GM21723 (cell line): ENCODE results near the gene USP27X.

Source experiments
- ATAC-seq: cut with Tn5 transposase; IDR thresholded peaks from one replicate; pipeline ENCODE4 v1.9.1; 2021; ENCODE audit warnings: mild to moderate bottlenecking, moderate library complexity; ENCODE audit not compliant: unreplicated experiment

The USP27X gene

DNA sequence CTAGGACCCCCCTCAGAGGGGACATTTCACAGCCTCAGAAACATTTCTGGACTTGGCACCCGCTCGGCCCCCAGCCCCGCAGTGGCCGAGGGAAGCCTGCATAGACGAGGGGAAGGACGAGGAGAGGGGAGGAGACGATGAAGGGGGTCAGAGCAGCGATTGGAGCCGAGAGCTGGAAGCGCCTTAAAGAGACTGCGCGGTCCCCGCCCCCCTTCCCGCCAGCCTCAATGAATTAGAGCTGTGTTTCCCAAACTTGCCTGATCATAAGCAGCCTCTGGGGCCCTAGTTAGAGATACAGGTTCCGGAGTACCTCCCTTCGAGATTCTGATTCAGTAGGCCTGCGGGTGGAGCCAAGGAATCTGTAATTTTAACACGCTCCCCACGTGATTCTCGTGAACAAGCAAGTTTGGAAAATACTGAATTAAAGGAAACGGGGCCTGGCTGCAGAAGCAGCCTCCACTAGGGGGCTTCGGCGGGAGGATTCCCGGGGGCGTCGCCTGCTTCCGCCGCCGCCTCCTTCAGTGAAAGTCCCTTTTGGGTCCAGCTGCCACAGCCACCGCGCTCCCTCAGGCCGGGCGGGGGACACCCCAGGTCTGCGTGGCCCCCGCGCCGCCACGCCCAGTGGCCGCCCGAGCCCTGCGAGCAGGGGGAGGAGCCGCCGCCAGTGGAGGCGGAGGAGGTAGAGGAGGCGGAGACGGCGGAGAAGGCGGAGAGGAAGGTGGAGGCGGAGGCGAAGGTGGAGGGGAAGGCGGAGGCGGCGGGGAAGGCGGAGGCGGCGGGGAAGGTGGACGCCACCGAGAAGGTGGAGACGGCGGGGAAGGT, at the start of gene USP27X:
Gene USP27X, plus strand, starts transcription at position 651 of the 822 bp plus-strand sequence. CDS start 824 bp downstream, outside the sequence.
- ATAC-seq: peak; percentile 81

DNA sequence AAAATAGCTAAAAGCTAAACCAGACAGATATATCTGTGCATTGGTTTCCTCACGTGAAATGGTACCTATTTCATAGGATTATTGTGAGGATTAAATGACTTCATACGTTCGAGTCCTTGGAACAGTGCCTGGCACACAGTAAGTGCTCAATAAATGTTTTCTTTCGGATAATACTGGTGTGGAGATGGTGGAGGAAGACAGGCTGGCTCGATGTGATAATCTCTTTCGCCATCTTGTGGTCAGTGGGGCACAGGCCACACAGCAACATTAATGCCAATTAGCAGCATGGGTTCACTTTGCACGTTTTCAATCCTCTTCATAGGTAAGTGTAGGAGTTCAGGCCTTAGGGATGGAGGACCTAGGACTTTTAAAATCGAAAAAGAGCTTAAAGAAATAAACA, 40.9 kb upstream of the USP27X start:
- no peak for ATAC-seq

DNA sequence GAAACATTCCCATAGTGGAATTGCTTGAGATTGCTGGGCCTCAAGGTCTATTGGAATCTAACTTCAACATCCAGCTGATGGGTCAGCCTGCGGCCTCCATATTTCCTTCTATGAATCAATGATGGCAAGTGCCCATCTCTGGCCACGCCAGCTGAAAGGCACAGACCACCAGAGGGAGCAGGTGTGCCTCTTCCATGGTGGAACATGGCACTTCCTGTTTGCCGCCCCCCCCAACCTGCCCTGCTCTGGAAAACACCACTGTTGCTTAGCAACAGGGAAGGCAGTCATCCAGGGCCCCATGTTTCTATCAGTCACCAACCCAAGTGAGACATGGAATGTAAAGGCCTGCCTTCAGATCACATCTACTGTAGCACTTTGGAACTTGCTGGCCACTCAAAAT, 38.6 kb upstream of the USP27X start:
- ATAC-seq: peak; percentile 54

DNA sequence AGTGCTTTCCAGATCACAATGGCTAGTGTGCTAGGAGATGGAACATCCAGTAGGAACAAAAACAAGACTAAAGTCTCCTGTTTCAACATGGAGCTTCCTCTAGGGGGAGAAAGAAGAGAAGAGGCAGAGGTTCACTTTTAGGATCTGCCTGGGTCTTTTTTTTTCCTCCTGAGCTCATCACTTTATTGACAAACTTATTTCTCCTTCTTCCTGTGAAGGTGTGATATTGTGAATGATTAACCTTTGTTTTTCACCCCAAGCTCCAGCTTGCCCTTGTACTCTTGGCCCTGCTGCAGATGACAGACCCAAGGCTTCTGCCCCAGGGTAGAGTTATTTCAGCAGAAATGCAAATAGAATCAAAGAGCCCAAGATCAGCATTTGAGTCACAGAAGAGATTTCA, 36.7 kb upstream of the USP27X start:
- ATAC-seq: no peak

DNA sequence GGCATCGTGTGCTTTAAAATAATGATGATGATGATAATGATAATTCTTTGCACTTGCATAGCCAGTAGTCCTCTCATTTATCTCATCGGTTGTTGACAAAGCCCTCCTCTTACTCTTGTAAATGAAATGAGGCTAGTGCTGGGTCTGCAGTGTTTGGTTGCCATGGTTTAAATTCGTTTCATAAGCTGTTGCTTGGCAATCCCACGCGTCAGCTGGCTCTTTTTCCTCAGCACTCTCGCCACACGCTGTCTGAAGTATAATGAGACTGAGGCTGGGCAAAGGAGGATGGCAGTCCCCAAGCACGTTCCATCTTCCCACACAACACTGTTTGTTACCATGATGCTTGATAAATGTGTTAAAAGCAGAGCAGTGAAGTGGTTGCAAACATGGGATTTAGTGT, 34.7 kb upstream of the USP27X start:
- ATAC-seq: no peak

DNA sequence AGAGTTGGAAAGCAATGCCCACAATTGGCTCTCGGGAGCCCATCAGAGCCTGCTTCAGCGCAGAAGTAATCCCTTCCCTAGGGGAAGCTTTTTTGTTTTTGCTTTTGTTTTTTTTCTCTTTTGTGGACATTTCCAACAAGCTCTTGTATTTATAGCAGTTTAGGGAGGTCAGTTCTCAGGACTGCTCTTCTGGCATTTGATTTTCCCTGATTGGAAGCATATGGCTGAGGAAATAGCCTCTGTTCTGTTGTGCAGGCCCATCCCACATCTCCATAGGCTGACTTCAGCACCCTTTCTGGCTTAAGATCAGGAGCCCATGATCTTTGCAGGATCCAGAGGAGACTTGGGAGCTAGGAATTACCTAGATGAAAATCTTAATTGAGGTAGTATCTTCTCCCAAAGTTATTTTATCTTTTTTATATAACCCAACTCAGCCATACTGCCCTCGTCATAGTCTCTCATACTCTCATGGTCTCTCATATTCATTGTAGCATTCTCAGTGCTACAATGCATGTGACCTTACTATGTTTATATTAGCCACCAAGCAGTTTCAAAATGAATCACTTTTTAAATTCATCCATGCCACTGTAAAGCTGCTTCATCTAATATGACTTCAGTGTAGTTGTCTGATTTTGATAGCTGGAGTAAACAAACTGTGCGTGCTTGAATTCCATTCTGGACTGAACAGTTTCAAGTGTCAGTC, 33.4 kb upstream of the USP27X start:
- peak; percentile 49 for ATAC-seq

DNA sequence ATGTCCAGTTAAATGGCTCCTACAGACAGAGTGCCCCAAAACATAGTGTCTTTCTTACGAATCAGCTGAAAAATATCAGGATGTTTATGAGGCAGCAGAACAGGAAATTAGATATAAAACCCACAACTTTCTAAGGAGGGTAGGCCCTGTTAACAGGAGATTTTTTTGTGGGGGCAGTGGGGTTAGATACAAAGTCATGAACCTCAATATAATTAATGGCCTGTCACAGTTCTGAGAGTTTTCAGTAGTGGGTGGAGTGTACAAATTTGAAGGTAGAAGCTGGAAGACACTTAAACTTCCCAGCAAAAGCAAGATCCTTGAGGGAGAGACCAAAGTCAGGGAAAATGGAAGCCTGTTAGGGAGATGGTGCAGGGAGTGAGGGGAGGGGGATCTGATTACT, 32.8 kb upstream of the USP27X start:
- no peak for ATAC-seq

DNA sequence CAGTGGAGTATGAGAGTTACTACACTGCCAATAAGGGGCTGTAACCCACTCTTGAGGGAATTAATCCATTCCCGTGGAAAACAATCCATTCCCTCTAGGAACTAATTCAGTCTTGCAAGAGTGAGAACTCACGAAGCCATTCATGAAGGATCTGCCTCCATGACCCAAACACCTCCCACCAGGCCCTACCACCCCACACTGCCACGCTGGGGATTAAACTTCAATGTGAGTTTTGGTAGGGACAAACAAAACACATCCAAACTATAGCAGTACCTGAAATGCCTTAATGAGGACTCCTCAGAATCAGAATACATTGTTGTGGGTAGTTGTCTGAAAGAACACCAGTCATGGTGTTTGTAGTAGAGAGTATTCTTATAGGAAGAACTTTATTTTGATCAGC, 31.0 kb upstream of the USP27X start:
- no peak for ATAC-seq

DNA sequence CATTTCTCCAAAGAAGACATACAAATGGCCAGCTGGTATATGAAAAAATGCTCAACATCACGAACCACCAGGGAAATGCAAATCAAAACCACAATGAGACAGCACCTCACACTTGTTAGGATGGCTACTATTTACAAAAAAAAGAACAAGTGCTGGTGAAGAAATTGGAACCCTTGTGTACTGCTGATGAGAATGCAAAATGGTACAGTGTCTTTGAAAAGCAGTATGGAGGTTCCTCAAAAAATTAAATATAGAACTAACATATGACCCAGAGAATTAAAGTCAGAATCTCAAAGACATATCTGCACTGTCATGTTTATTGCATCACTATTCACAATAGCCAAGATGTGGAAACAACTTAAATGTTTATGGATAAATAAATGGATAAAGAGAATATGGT, 29.3 kb upstream of the USP27X start:
- ATAC-seq: no peak

DNA sequence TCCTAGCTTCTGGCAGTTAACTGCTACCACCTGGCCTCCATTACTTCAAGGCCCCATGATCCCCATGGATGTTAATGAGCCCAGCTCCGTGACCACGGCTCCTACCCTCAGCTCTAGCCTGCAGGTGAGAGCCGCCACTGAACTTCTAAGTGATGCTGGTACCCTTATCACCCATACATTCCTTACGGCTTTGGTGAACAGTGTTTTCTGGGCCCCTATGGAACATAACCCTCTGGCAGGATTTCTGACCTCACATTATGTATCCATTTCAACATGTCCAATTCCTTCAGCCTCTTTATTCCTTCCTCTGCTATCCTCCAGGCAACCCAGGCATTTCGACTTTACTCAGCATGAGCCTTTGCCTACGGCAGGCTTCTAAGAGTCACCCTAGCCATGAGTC, 25.6 kb upstream of the USP27X start:
- ATAC-seq: no peak

DNA sequence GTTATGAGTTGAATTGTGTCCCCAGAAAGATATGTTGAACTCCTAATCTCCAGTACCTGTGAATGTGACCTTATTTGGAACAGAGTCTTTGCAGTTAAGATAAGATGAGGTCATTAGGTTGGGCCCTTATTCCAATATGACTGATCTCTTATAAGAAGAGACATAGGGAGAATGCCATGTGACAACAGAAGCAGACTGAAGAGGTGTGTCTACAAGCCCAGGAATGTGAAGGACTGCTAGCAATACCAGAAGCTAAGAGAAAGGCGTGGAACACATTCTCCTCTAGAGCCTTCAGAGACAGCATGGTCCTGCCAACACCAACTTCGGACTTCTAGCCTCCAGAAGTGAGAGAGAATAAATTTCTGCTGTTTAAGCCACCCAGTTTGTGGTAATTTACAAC, 22.5 kb upstream of the USP27X start:
- no peak for ATAC-seq

DNA sequence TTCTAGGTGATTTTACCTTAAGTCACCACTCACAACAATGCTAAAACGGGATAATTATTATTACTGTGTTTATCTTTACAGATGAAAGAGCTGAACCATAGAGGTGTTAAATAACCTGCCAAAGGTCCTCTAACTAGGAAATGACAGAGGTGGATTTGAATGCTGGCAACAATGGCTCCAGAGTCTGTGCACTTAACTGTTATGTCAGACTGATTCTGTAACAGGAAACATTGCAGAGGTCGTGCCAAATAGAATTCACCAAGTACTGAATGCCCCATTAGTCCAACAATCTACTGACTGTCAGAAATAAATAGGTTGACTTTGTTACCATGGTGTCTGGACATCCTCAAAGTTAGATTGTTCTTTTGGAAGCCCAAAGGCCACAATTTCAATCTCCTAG, 20.9 kb upstream of the USP27X start:
- no peak for ATAC-seq

DNA sequence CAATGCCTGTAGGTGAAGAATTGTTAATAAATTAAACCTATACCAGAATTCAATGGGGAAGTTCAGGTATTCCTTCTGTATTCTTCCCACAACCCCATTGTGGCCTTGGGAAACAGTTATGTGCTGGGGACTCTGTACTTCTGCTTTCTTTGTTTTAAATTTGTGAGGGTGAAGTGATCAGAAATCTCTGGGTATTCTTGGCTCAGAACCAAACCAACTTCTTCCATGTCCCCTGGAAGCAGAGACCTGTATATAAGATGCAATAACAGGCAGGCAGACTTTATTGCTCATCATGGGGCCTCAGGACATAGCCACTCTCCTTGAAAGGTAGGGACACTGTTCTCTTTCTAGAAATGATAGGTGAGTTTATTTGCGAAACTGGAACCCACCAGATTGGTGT, 19.8 kb upstream of the USP27X start:
- no peak for ATAC-seq

DNA sequence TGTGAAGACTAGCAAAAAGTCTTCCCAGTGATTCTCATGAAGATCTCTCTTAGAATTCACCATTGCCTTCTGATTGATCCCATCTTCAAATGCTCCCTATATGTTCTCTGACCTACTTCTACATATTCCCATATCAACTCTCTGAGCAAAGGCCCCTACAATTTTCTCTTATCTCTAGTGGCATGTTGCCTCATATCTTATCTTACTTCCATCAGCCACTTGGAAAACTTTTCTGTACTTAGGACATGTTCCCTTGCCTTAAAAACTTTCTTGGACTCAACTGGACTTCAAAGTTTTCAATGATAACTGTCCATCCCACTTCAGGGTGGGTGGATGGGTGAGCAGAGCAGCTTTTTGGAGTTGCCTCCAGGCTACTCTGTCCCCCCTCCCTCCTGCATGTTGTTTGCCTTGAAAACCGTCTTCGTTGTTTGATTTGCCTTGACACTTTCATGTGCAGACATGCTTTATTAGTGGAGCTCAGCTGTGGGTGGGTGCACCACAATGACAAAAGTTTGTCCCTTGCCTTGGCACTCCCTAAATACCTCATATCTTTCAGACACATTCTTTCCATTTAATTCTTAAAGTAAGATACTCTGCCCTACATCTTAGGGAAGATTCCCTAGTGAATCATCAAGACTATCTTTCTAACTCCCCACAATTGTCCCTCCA, 18.3 kb upstream of the USP27X start:
- no peak for ATAC-seq

DNA sequence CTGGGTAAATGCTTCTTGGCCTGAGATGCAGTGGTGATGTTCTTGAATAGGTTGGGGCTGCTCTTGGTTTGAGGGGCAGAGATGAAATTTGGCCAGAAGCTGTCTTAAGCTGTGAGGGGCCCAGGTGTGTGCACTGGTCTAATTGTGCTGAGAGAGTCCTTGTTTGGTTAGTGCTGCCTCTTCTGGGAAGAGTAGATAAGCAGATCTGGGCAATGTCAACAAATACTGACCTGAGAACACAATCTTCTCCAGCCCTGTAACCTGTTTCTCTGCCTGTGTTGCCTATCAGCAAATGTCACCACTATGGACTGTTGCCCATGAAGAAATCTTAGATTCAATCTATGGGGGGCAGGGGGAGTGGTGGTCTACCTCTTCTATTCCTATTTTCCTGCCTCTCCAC, 17.2 kb upstream of the USP27X start:
- no peak for ATAC-seq

DNA sequence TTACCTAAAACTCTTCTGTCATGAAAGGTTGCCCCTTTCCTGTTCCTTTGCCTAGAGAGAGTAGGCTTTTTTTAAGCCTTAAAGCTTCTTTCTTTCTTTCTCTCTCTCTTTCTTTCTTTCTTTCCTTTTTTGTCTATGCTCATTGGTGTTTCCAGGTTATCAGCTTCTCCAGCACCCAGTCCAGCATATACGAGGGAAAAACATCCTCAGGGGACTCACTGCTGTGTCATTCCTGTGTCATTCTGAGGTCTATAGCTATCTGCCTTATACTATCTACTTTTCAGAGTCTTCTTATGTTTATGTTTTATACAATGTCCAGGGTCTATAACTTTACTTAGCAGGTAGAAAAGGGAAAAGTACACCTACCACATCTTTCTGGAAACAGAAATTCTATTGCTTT, 10.5 kb upstream of the USP27X start:
- ATAC-seq: no peak

DNA sequence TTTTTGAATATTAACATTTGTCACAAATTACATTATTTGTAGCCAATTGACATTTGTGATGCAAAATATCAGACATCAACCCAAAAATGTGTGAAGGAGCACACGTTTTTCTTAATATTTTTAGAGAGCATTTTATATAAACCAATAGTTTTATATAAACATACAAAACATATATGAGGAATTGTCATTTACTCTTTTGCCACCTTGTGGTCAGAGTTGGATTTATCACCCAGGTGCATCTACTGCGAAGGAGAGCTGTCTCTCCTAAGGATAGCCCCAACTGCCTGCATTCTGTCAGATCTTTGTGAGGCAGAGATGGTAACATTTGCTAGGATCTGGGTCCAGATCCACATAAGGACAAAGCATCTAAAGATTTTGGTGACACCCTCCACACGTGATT, 2.5 kb upstream of the USP27X start:
- ATAC-seq: no peak

DNA sequence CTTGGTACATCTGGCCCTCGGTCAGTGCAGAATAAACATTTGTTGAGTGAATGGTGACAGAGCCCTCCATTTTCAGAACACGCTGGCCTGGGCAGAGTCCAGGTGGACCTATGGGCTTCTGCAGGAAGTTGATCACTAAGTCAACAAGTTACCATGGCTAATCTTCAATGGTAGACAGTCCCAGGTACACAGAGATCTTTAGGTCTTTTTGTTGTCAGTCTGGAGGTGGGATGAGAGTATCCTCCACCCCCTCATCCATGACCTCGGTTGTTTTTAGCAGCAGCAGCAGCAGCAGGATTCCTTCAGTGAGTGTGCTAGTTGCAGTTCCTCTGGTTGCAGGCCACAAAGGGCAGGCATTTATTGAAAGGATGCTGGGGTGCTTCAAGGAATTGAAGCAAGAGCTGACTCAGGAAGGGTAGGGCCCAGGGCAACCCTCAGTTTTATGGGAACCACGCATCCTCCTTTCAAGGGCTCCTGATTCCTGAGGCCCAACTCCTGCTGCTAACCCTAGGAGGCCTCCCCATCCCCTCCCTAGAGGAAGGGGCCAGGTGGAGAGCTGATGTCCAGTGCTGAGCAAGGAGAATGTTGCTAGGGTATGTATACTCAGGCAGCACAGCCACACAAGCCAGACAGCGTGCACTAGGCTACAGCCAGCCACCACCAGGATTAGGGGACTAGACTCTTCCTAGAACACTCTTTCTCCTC, 1.7 kb upstream of the USP27X start:
- ATAC-seq: no peak

DNA sequence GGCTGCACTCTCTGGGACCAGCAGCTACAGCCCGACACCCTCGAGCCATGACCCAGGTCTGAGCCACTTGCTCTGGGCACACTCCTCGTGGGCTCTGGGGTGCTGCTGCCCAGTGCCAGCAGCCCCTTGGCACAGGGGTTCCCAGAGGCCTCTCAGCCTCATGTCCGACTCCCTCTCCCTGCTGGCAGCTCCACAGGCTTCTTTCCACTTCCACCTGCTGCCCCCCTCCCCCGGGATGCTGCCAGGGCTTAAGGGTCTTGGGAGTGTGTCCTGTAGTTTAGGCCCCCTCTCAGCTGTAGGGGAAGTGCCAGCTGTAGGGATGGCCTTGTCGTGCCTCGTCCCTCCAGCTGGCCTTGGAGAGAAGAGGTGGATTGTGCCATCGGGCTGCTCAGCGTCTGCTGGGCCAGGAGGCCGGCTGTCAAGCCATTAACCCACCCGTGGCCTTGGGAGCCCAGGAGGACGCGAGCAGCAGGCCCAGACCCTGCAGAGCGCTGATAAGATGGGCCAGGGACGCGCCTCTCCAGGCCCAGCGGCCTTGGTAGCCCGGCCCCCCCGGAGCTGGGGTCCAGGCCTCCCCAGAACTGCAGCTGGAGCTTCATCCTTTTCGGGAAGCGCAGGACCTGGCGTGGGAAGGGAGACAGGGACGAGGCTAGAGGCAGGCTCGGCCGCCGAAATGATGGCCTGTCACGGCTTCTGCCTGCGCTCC, 1.0 kb upstream of the USP27X start:
- peak; percentile 6 for ATAC-seq

DNA sequence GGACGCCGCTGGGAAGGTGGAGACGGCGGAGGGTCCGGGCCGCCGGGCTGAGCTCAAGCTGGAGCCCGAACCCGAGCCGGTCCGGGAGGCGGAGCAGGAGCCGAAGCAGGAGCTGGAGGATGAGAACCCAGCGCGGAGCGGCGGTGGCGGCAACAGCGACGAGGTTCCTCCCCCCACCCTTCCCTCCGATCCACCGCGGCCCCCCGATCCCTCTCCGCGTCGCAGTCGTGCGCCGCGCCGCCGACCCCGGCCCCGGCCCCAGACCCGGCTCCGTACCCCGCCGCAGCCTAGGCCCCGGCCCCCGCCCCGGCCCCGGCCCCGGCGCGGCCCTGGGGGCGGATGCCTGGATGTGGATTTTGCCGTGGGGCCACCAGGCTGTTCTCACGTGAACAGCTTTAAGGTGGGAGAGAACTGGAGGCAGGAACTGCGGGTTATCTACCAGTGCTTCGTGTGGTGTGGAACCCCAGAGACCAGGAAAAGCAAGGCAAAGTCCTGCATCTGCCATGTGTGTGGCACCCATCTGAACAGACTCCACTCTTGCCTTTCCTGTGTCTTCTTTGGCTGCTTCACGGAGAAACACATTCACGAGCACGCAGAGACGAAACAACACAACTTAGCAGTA, 483 bp downstream of the USP27X start:
- peak; percentile 24 for ATAC-seq
